B cell (primary cell): ENCODE data around the gene PIAS2. TPM values are rescaled to one million over a fixed set of nuclear protein-coding genes. Genes with fewer than 3 reads are reported as not detected.

ENCODE experiments used
- ATAC-seq: fragments of 200-7000 bp; cut with Tn5 transposase; one replicate; pipeline ENCODE4 v1.10.0; 2021; ENCODE audit warnings: low read depth, mild to moderate bottlenecking, moderate number of reproducible peaks, moderate library complexity
- CTCF ChIA-PET: fragments of 350-600 bp; sonication (Branson Sonifier 250); formaldehyde crosslinking; loops from one replicate; lab custom pipeline; 2021; ENCODE audit warnings: antibody characterized with exemption, inconsistent platforms; lab: Charles Lee
- POLR2A ChIA-PET: fragments of 350-600 bp; sonication (Branson Sonifier 250); formaldehyde crosslinking; loops from one replicate; lab custom pipeline; 2021; ENCODE audit warnings: antibody characterized with exemption; lab: Charles Lee
- DNase-seq: peaks from one replicate; pipeline ENCODE4 v3.0.0; 2013
- H2AFZ ChIP-seq: 2 replicates; pipeline ENCODE4 v1.6.1; 2012; ENCODE audit warnings: mild to moderate bottlenecking, low read depth, low read length; ENCODE audit not compliant: insufficient read depth, poor library complexity, severe bottlenecking
- H3K27ac ChIP-seq, 2 donors: 1 replicate in 1 of 2; 2 replicates in 1 of 2; pipeline ENCODE4 v1.5.1; 2012 to 2013; ENCODE audit warnings: low read length in 2 of 2, mild to moderate bottlenecking in 2 of 2, moderate library complexity in 1 of 2
- H3K27me3 ChIP-seq, 4 experiments: fragments of 200-600 bp in 1 of 4; sonication (generic) in 1 of 4; replicated peaks in 1 of 4; 1 replicate in 2 of 4; 2 replicates in 2 of 4; pipeline versions ENCODE4 v1.6.1 to v1.7.0; 2013 to 2016; ENCODE audit warnings: low read length in 3 of 4, mild to moderate bottlenecking in 2 of 4, mixed read lengths in 1 of 4, moderate library complexity in 1 of 4; ENCODE audit not compliant: insufficient read depth in 4 of 4, control insufficient read depth in 3 of 4; ENCODE audit errors: control extremely low read depth in 1 of 4
- H3K36me3 ChIP-seq, 2 experiments: replicated peaks in 1 of 2; 1 replicate in 1 of 2; 2 replicates in 1 of 2; pipeline versions ENCODE4 v1.6.1 to v1.7.1; 2013; ENCODE audit warnings: low read length in 1 of 2; ENCODE audit not compliant: insufficient read depth in 2 of 2, control insufficient read depth in 1 of 2; ENCODE audit errors: control extremely low read depth in 1 of 2, extremely low read depth in 1 of 2
- H3K4me1 ChIP-seq, 2 donors: fragments of 200-600 bp in 1 of 2; sonication (generic) in 1 of 2; 1 replicate in 1 of 2; 2 replicates in 1 of 2; pipeline versions ENCODE4 v1.5.1 to v1.6.1; 2013 to 2017; ENCODE audit warnings: low read length in 2 of 2; ENCODE audit not compliant: control insufficient read depth in 2 of 2, insufficient read depth in 2 of 2
- H3K4me2 ChIP-seq: replicated peaks from 2 replicates; pipeline ENCODE3; 2012; ENCODE audit warnings: mild to moderate bottlenecking, low read depth, low read length; ENCODE audit not compliant: poor library complexity, severe bottlenecking
- H3K4me3 ChIP-seq, 5 experiments: fragments of 200-600 bp in 1 of 5; sonication (generic) in 1 of 5; 1 replicate in 3 of 5; 2 replicates in 2 of 5; pipeline versions ENCODE4 v1.5.1 to v1.7.0; 2011 to 2016; ENCODE audit warnings: low read length in 4 of 5, mild to moderate bottlenecking in 4 of 5, low read depth in 2 of 5, control low read depth in 1 of 5, moderate library complexity in 1 of 5; ENCODE audit not compliant: insufficient read depth in 1 of 5; ENCODE audit errors: control extremely low read depth in 1 of 5, extremely low read depth in 1 of 5
- H3K79me2 ChIP-seq: fragments of 200-600 bp; sonication (generic); one replicate; pipeline ENCODE4 v1.6.0; 2016; ENCODE audit warnings: low read length; ENCODE audit not compliant: control insufficient read depth, insufficient read depth
- H3K9ac ChIP-seq: fragments of 200-600 bp; sonication (generic); 2 replicates; pipeline ENCODE4 v1.6.1; 2017; ENCODE audit warnings: mild to moderate bottlenecking, low read length, moderate library complexity
- H3K9me3 ChIP-seq, 3 donors: one replicate each; pipeline versions ENCODE4 v1.6.1 to v1.7.1; 2013; ENCODE audit warnings: low read length in 2 of 3; ENCODE audit not compliant: control insufficient read depth in 2 of 3, insufficient read depth in 1 of 3; ENCODE audit errors: control extremely low read depth in 1 of 3
- H4K20me1 ChIP-seq: 2 replicates; pipeline ENCODE4 v1.6.0; 2012; ENCODE audit warnings: mild to moderate bottlenecking, low read length; ENCODE audit not compliant: insufficient read depth, control insufficient read depth, poor library complexity, severe bottlenecking
- H3K27ac Mint-ChIP-seq: one replicate; pipeline ENCODE4 v1.8.0; 2021; ENCODE audit warnings: mixed read lengths
- H3K27me3 Mint-ChIP-seq: one replicate; pipeline ENCODE4 v1.8.0; 2021; ENCODE audit warnings: mixed read lengths
- H3K4me1 Mint-ChIP-seq: one replicate; pipeline ENCODE4 v1.8.0; 2021; ENCODE audit warnings: mixed read lengths
- H3K4me3 Mint-ChIP-seq: one replicate; pipeline ENCODE4 v1.8.0; 2021; ENCODE audit warnings: mixed read lengths
- H3K9me3 Mint-ChIP-seq: one replicate; pipeline ENCODE4 v1.8.0; 2022; ENCODE audit warnings: mixed read lengths; ENCODE audit not compliant: insufficient read depth
- EZH2 ChIP-seq: IDR thresholded peaks from 2 replicates; pipeline ENCODE4 v1.6.1; 2012; ENCODE audit warnings: borderline replicate concordance, low read depth, mild to moderate bottlenecking, moderate library complexity, low read length; ENCODE audit not compliant: insufficient read depth, poor library complexity, severe bottlenecking
- WGBS: methylation state at CpG from one replicate; pipeline ENCODE4 v1.1.5; 2013; ENCODE audit warnings: missing lambda C conversion rate; ENCODE audit not compliant: insufficient coverage; 5-methylcytosine and 5-hydroxymethylcytosine counted together
- intact Hi-C: fragments of 100-400 bp; cut with micrococcal nuclease; formaldehyde crosslinking; loops from one replicate; pipeline ENCODE4 v1.10.0; 2022
- polyA plus RNA-seq: library from polyadenylated mRNA; depleted of rRNA; stranded (reverse); fragments of >200 nt; gene quantifications from 2 replicates; pipeline ENCODE4 v1.2.3, GENCODE V29; 2012
- total RNA-seq, 2 donors: library from RNA; stranded (reverse); fragments of 120-200 nt in 1 of 2; gene quantifications; 1 replicate in 1 of 2; 2 replicates in 1 of 2; pipeline versions ENCODE4 v1.2.3 to v1.2.4, GENCODE V29; 2013 to 2022
- TF ChIP-seq, protein P1 (sequence below): fragments of 200-600 bp; IDR thresholded peaks from one replicate; pipeline ENCODE4 v1.8.0; 2022; ENCODE audit warnings: antibody characterized with exemption, mild to moderate bottlenecking

Gene PIAS2
- total and polyA plus RNA-seq, 2 donors (not counting 1 experiment from before 2014, with no cell fraction given) = 7.3 to 51.1 TPM

DNA sequence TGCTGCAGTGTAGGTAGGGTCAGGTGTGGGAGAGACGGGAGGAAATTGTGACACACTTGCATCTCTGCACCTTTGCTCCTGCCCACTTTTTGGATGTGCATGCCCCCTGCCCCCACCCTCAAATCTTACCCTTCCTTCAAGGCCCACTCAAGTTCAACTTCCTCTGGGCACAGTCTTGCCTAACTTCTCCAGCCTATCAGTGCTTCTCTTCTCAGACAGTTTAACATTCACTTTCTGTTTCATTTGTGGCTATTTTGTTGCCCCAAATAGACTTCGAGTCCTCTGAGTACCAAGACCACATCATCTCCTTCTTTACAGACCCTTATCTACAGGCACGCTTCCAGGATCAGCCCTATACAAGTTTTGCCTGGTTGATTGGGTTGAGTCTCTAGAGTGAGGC, 163.1 kb downstream of the PIAS2 start:
- H3K4me2 ChIP-seq = peak overlapping the region; percentile 15
- peaks cover 27 to 36% of the 10 kb centered on the region in 2 donors for H3K4me1 ChIP-seq
- peak; percentile 14 for ATAC-seq

More for the DNA sequence above, 163.1 kb downstream of the PIAS2 start:
- peaks cover 0 to 12% (median 0%) of the 10 kb centered on the region in 3 donors for H3K9me3 ChIP-seq
- no peak overlapping the region for H3K9ac ChIP-seq
- H3K4me3 ChIP-seq = no peak overlapping the region
- H3K27ac ChIP-seq = no peak overlapping the region
- no peaks in the 10 kb centered on the region for H4K20me1 ChIP-seq
- H3K79me2 ChIP-seq = no peaks in the 10 kb centered on the region
- TF ChIP-seq, protein P1, sequence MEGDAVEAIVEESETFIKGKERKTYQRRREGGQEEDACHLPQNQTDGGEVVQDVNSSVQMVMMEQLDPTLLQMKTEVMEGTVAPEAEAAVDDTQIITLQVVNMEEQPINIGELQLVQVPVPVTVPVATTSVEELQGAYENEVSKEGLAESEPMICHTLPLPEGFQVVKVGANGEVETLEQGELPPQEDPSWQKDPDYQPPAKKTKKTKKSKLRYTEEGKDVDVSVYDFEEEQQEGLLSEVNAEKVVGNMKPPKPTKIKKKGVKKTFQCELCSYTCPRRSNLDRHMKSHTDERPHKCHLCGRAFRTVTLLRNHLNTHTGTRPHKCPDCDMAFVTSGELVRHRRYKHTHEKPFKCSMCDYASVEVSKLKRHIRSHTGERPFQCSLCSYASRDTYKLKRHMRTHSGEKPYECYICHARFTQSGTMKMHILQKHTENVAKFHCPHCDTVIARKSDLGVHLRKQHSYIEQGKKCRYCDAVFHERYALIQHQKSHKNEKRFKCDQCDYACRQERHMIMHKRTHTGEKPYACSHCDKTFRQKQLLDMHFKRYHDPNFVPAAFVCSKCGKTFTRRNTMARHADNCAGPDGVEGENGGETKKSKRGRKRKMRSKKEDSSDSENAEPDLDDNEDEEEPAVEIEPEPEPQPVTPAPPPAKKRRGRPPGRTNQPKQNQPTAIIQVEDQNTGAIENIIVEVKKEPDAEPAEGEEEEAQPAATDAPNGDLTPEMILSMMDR = no peak
- TF ChIP-seq EZH2 = no peak
- intact Hi-C loops = no loop called here
- H2AFZ ChIP-seq = peak overlapping the region; percentile 56
- H3K4me3 Mint-ChIP-seq = peak overlapping the region; percentile 1
- H3K27me3 Mint-ChIP-seq = peaks cover 47% of the 10 kb centered on the region
- no peak for DNase-seq
- ChIA-PET CTCF (no interaction called here), POLR2A (no interaction called here)
- WGBS = 40% methylated on average over 1 of the region's 3 CpGs
- H3K9me3 Mint-ChIP-seq = no peaks in the 10 kb centered on the region
- peaks cover 0 to 24% (median 10%) of the 10 kb centered on the region in 4 experiments for H3K27me3 ChIP-seq
- H3K27ac Mint-ChIP-seq = no peak overlapping the region
- peaks cover 32% of the 10 kb centered on the region for H3K4me1 Mint-ChIP-seq
- H3K36me3 ChIP-seq = no peaks in the 10 kb centered on the region

Other genes starting within 250 kb of the PIAS2 start
- gene ST8SIA5, start 160.5 kb downstream of the PIAS2 start, total RNA-seq = not detected in 2 replicates
- 0.09 TPM in 1 of 2 replicates, not detected in the other for gene ST8SIA5, start 160.5 kb downstream of the PIAS2 start, polyA plus RNA-seq
- gene KATNAL2, start 95 bp upstream of the PIAS2 start, total RNA-seq = 1.8 and 3.1 TPM in 2 replicates
- gene KATNAL2, start 95 bp upstream of the PIAS2 start, polyA plus RNA-seq = 1.3 TPM in 2 replicates
- gene ELOA2, start 118.1 kb upstream of the PIAS2 start, total RNA-seq = not detected in 2 replicates
- gene ELOA2, start 118.1 kb upstream of the PIAS2 start, polyA plus RNA-seq = not detected in 2 replicates
- 43.9 and 45.5 TPM in 2 replicates for gene HDHD2, start 233.0 kb upstream of the PIAS2 start, total RNA-seq
- gene HDHD2, start 233.0 kb upstream of the PIAS2 start, polyA plus RNA-seq = 7.3 and 9.0 TPM in 2 replicates